ENCODE data around the gene MAP7. TPM values are rescaled to one million over a fixed set of nuclear protein-coding genes. Genes with fewer than 3 reads are reported as not detected.

MAP7 gene
- total RNA-seq, 3 donors from 2014 or later (not counting 1 experiment from before 2014, with no cell fraction given): 0.14 to 0.68 (median 0.14) TPM

GRCh38 chr6:136477548-136477947 is 72.7 kb downstream of the MAP7 start:
- TF ChIP-seq CTCF (IDR thresholded peaks at IDR 0.05): no peak
- Mint-ChIP-seq H3K4me1 (no peaks in the 10 kb centered on the region), H3K36me3 (peaks cover 5% of the 10 kb centered on the region), H3K4me3 (no peak overlapping the region), H3K27me3 (ENCODE audit: low read depth in 2 of 2) (peaks cover 21 to 26% of the 10 kb centered on the region in 2 donors), H3K9me3 (peaks cover 2 to 3% of the 10 kb centered on the region in 2 donors), H3K27ac (no peak overlapping the region)
- no peaks in the 10 kb centered on the region for H3K36me3 ChIP-seq (ENCODE audit: control insufficient read depth, insufficient read depth, low read length)
- no peaks in the 10 kb centered on the region for H3K9me3 ChIP-seq (ENCODE audit: control insufficient read depth, insufficient read depth, low read length)
- peaks cover 2% of the 10 kb centered on the region for H3K27me3 ChIP-seq (ENCODE audit: control insufficient read depth, insufficient read depth, low read length)
- H3K27ac ChIP-seq (ENCODE audit: low read length): no peak overlapping the region
- no peak overlapping the region for H3K4me3 ChIP-seq (ENCODE audit: low read length)
- ATAC-seq (no peak), DNase-seq (no peak)
- intact Hi-C loops (cut with micrococcal nuclease): no loop called here
- no peaks in the 10 kb centered on the region for H3K4me1 ChIP-seq (ENCODE audit: control insufficient read depth, insufficient read depth, low read length)

DNA sequence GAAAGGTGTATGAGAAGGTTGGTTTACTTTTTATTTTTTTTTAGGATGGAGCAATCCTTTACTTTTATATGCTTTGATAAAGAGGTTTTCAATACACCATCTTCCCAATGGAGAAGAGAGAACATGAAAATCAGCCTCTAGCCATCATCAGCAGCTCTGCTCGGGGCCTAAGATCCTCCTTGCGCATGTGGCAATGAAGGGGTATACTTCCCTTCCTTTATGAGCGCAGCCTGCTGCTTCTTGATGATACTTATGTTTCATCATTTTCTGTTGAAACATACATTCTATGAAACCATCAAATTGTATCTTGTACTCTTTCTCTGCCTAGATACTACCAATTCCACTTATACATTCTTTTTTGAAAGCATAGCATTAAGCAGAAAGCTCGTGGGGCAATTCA is 74.5 kb downstream of the MAP7 start:
- Mint-ChIP-seq H3K27me3 (ENCODE audit: low read depth in 2 of 2) (peaks cover 20 to 21% of the 10 kb centered on the region in 2 donors), H3K36me3 (peaks cover 5% of the 10 kb centered on the region), H3K4me3 (no peak overlapping the region), H3K27ac (no peak overlapping the region), H3K9me3 (peaks cover 2% of the 10 kb centered on the region in 2 donors), H3K4me1 (peaks cover 0 to 4% of the 10 kb centered on the region in 2 donors)
- ATAC-seq: no peak
- intact Hi-C loops (cut with micrococcal nuclease): no loop called here
- WGBS (ENCODE audit: insufficient coverage): 87% methylated on average over 4 of the region's 4 CpGs
- no peaks in the 10 kb centered on the region for H3K4me1 ChIP-seq (ENCODE audit: control insufficient read depth, insufficient read depth, low read length)
- peaks cover 2% of the 10 kb centered on the region for H3K27me3 ChIP-seq (ENCODE audit: control insufficient read depth, insufficient read depth, low read length)
- no peaks in the 10 kb centered on the region for H3K36me3 ChIP-seq (ENCODE audit: control insufficient read depth, insufficient read depth, low read length)
- H3K27ac ChIP-seq (ENCODE audit: low read length): no peak overlapping the region
- no peak for DNase-seq
- TF ChIP-seq CTCF (IDR thresholded peaks at IDR 0.05): no peak
- H3K4me3 ChIP-seq (ENCODE audit: low read length): no peak overlapping the region
- no peaks in the 10 kb centered on the region for H3K9me3 ChIP-seq (ENCODE audit: control insufficient read depth, insufficient read depth, low read length)

GRCh38 chr6:136474241-136474640 is 76.0 kb downstream of the MAP7 start:
- Mint-ChIP-seq H3K9me3 (peaks cover 2% of the 10 kb centered on the region in 2 donors), H3K27me3 (ENCODE audit: low read depth in 2 of 2) (peaks cover 20 to 21% of the 10 kb centered on the region in 2 donors), H3K4me3 (no peak overlapping the region), H3K4me1 (peaks cover 0 to 4% of the 10 kb centered on the region in 2 donors), H3K27ac (no peak overlapping the region), H3K36me3 (peaks cover under 1% of the 10 kb centered on the region)
- DNase-seq: no peak
- no peak overlapping the region for H3K4me3 ChIP-seq (ENCODE audit: low read length)
- peaks cover 2% of the 10 kb centered on the region for H3K27me3 ChIP-seq (ENCODE audit: control insufficient read depth, insufficient read depth, low read length)
- H3K36me3 ChIP-seq (ENCODE audit: control insufficient read depth, insufficient read depth, low read length): no peaks in the 10 kb centered on the region
- H3K4me1 ChIP-seq (ENCODE audit: control insufficient read depth, insufficient read depth, low read length): no peaks in the 10 kb centered on the region
- no peak for TF ChIP-seq CTCF (IDR thresholded peaks at IDR 0.05)
- H3K9me3 ChIP-seq (ENCODE audit: control insufficient read depth, insufficient read depth, low read length): no peaks in the 10 kb centered on the region
- 94% methylated on average over 6 of the region's 6 CpGs for WGBS (ENCODE audit: insufficient coverage)
- ATAC-seq: no peak
- intact Hi-C loops (cut with micrococcal nuclease): no loop called here
- H3K27ac ChIP-seq (ENCODE audit: low read length): no peak overlapping the region

- WGBS (ENCODE audit: insufficient coverage): 93% methylated on average over 1 of the region's 1 CpG
- no peak for TF ChIP-seq CTCF (IDR thresholded peaks at IDR 0.05)
- Mint-ChIP-seq H3K36me3 (no peaks in the 10 kb centered on the region), H3K4me3 (no peak overlapping the region), H3K27ac (no peak overlapping the region), H3K4me1 (peaks cover 0 to 4% of the 10 kb centered on the region in 2 donors), H3K27me3 (ENCODE audit: low read depth in 2 of 2) (peaks cover 9 to 11% of the 10 kb centered on the region in 2 donors), H3K9me3 (no peaks in the 10 kb centered on the region)
- Histone ChIP-seq H3K4me3 (ENCODE audit: low read length) (no peak overlapping the region), H3K27me3 (ENCODE audit: control insufficient read depth, insufficient read depth, low read length) (no peaks in the 10 kb centered on the region), H3K9me3 (ENCODE audit: control insufficient read depth, insufficient read depth, low read length) (no peaks in the 10 kb centered on the region), H3K27ac (ENCODE audit: low read length) (no peak overlapping the region), H3K4me1 (ENCODE audit: control insufficient read depth, insufficient read depth, low read length) (no peaks in the 10 kb centered on the region), H3K36me3 (ENCODE audit: control insufficient read depth, insufficient read depth, low read length) (no peaks in the 10 kb centered on the region)
- ATAC-seq: no peak
- intact Hi-C loops (cut with micrococcal nuclease): no loop called here
- no peak for DNase-seq
These were observed 78.3 kb downstream of the MAP7 start for GRCh38 chr6:136471922-136472321.

All from natural killer cell (primary cell).